K562 (cell line): Measurements from ENCODE around the gene CHST2. TPM values are rescaled to one million over a fixed set of nuclear protein-coding genes. Genes with fewer than 3 reads are reported as not detected.

Experiments
- ATAC-seq: fragments of 200-7000 bp; cut with Tn5 transposase; 3 replicates; pipeline ENCODE4 v1.9.1; 2020; ENCODE audit warnings: moderate library complexity
- BruUV-seq: library from RNA; stranded (reverse); fragments of 400-500 nt; replicated peaks from 2 replicates; lab custom pipeline; 2021; lab: Mats Ljungman, UMichigan
- CTCF ChIA-PET: fragments of 300-600 bp; formaldehyde crosslinking; extraction: SDS; loops from one replicate; lab custom pipeline; 2021; ENCODE audit warnings: low intra/inter-chr PET ratio; lab: Yijun Ruan, JAX
- POLR2A ChIA-PET: fragments of 300-600, 350-650 bp; sonication (Branson Sonifier 250); formaldehyde crosslinking; extraction: SDS; loops from one replicate; lab custom pipeline; 2021; ENCODE audit warnings: antibody characterized with exemption, inconsistent platforms; lab: Yijun Ruan, JAX
- DNase-seq, 4 experiments: peaks; one replicate each; pipeline versions ENCODE4 v3.0.0 to v3.0.0-alpha.2; 2011 to 2018; ENCODE audit warnings: low spot score in 3 of 4, mixed read lengths in 3 of 4; ENCODE audit errors: extremely low read depth in 1 of 4
- FAIRE-seq: peaks from 2 replicates; lab custom pipeline; 2011; peaks lifted over from hg19 to GRCh38; lab: Jason Lieb, UNC
- H2AFZ ChIP-seq: 2 replicates; pipeline ENCODE4 v1.6.0; 2011; ENCODE audit warnings: low read depth, low read length, control low read depth, inconsistent platforms
- H3K27ac ChIP-seq: fragments of 200-600 bp; 3 replicates; pipeline ENCODE4 v1.8.0; 2011; ENCODE audit warnings: low read depth, mild to moderate bottlenecking, control low read depth, inconsistent platforms, low read length, moderate library complexity, mixed read lengths; ENCODE audit errors: extremely low read depth
- H3K27me3 ChIP-seq, 2 experiments: fragments of 300-600 bp in 1 of 2; 2 replicates in 1 of 2; 3 replicates in 1 of 2; pipeline versions ENCODE4 v1.6.0 to v1.8.0; 2011; ENCODE audit warnings: inconsistent platforms in 2 of 2, low read length in 2 of 2, mild to moderate bottlenecking in 1 of 2, mixed read lengths in 1 of 2, moderate library complexity in 1 of 2; ENCODE audit not compliant: control insufficient read depth in 2 of 2, insufficient read depth in 2 of 2
- H3K36me3 ChIP-seq: fragments of 300-600 bp; 3 replicates; pipeline ENCODE4 v1.8.0; 2011; ENCODE audit warnings: mild to moderate bottlenecking, low read length, inconsistent platforms; ENCODE audit not compliant: control insufficient read depth, insufficient read depth
- H3K4me1 ChIP-seq, 2 experiments: fragments of 200-600 bp in 1 of 2; replicated peaks in 1 of 2; 2 replicates in 1 of 2; 3 replicates in 1 of 2; pipeline versions ENCODE4 v1.5.1 to v1.8.0; 2011; ENCODE audit warnings: inconsistent platforms in 2 of 2, low read length in 2 of 2, mild to moderate bottlenecking in 1 of 2, mixed read lengths in 1 of 2, moderate library complexity in 1 of 2; ENCODE audit not compliant: control insufficient read depth in 2 of 2, insufficient read depth in 2 of 2
- H3K4me2 ChIP-seq: 2 replicates; pipeline ENCODE4 v1.6.1; 2011; ENCODE audit warnings: low read length, control low read depth, inconsistent platforms, mixed read lengths; ENCODE audit not compliant: insufficient read depth
- H3K4me3 ChIP-seq: fragments of 200-600 bp; sonication (generic), shearing (Covaris generic); 2 replicates; pipeline ENCODE4 v1.5.1; 2016; ENCODE audit warnings: control low read depth, inconsistent platforms
- H3K79me2 ChIP-seq: fragments of 200-600 bp; 3 replicates; pipeline ENCODE4 v1.8.0; 2011; ENCODE audit warnings: low read length, inconsistent platforms; ENCODE audit not compliant: control insufficient read depth, insufficient read depth
- H3K9ac ChIP-seq, 2 experiments: 2 replicates each; pipeline versions ENCODE4 v1.6.0 to v1.6.1; 2011; ENCODE audit warnings: low read depth in 2 of 2, low read length in 2 of 2, control low read depth in 1 of 2, inconsistent platforms in 1 of 2, mild to moderate bottlenecking in 1 of 2, mixed read lengths in 1 of 2; ENCODE audit not compliant: insufficient read depth in 1 of 2
- H3K9me1 ChIP-seq: one replicate; pipeline ENCODE4 v1.6.0; 2011; ENCODE audit warnings: inconsistent platforms, mild to moderate bottlenecking, low read length, moderate library complexity; ENCODE audit not compliant: control insufficient read depth, insufficient read depth
- H3K9me3 ChIP-seq: replicated peaks from 2 replicates; pipeline ENCODE4 v1.5.1; 2011; ENCODE audit warnings: low read depth, low read length, inconsistent platforms; ENCODE audit not compliant: control insufficient read depth, insufficient read depth
- H4K20me1 ChIP-seq: replicated peaks from 2 replicates; pipeline ENCODE4 v1.6.1; 2011; ENCODE audit warnings: low read length, inconsistent platforms, mixed read lengths; ENCODE audit not compliant: control insufficient read depth, insufficient read depth
- ARID3B ChIP-seq: fragments of 250-450 bp; sonication (Bioruptor Pico); IDR thresholded peaks from 2 replicates; pipeline ENCODE4 v1.4.0; 2020; ENCODE audit warnings: borderline replicate concordance
- C11orf30 ChIP-seq: fragments of 450-650 bp; IDR thresholded peaks from 2 replicates; pipeline ENCODE4 v1.6.1; 2016; ENCODE audit warnings: low read depth, mild to moderate bottlenecking
- COPS2 ChIP-seq: fragments of 450-650 bp; conservative IDR thresholded peaks from 2 replicates; pipeline ENCODE4 v1.6.1; 2016; ENCODE audit warnings: mild to moderate bottlenecking, moderate library complexity
- CREB1 ChIP-seq, 2 experiments: sonication (generic) in 1 of 2; formaldehyde crosslinking in 1 of 2; IDR thresholded peaks; 2 replicates each; pipeline versions ENCODE4 v1.6.1 to v1.8.0; 2012 to 2022; ENCODE audit warnings: inconsistent platforms in 1 of 2, mild to moderate bottlenecking in 1 of 2, missing genetic modification reagents in 1 of 2, moderate library complexity in 1 of 2
- FOXA1 ChIP-seq: fragments of 450-650 bp; IDR thresholded peaks from 2 replicates; pipeline ENCODE4 v1.6.1; 2016; ENCODE audit warnings: mild to moderate bottlenecking, borderline replicate concordance
- GATAD2B ChIP-seq: fragments of 450-650 bp; IDR thresholded peaks from 2 replicates; pipeline ENCODE4 v1.6.1; 2017; ENCODE audit warnings: mild to moderate bottlenecking, borderline replicate concordance
- HMG20B ChIP-seq: fragments of 250-450 bp; sonication (Bioruptor Pico); IDR thresholded peaks from 2 replicates; pipeline ENCODE4 v1.5.0; 2021; ENCODE audit warnings: mild to moderate bottlenecking
- NBN ChIP-seq: fragments of 450-650 bp; IDR thresholded peaks from 2 replicates; pipeline ENCODE4 v1.6.1; 2016; ENCODE audit warnings: low read depth, mild to moderate bottlenecking
- PHF8 ChIP-seq: fragments of 200-600 bp; sonication (generic); IDR thresholded peaks from 2 replicates; pipeline ENCODE4 v1.6.1; 2012; ENCODE audit warnings: mixed run types, mild to moderate bottlenecking, inconsistent platforms, low read length, moderate library complexity, borderline replicate concordance
- RHOXF2B ChIP-seq: fragments of 250-450 bp; sonication (Bioruptor Pico); conservative IDR thresholded peaks from 2 replicates; pipeline ENCODE4 v1.5.1; 2021
- TFAM ChIP-seq: fragments of 250-450 bp; sonication (Bioruptor Pico); conservative IDR thresholded peaks from 2 replicates; pipeline ENCODE4 v1.5.0; 2021; ENCODE audit warnings: mild to moderate bottlenecking, moderate library complexity
- ZBTB11 ChIP-seq, 3 experiments: fragments of 200-800 bp in 1 of 3; fragments of 250-450 bp in 1 of 3; fragments of 450-650 bp in 1 of 3; sonication (Bioruptor Pico) in 1 of 3; sonication (Bioruptor generic) in 1 of 3; formaldehyde crosslinking in 1 of 3; IDR thresholded peaks; 2 replicates each; pipeline versions ENCODE4 v1.6.1 to v1.8.0; 2016 to 2022; ENCODE audit warnings: mild to moderate bottlenecking in 2 of 3, missing genetic modification characterization in 2 of 3, missing compliant biosample characterization in 1 of 3, moderate library complexity in 1 of 3
- ZNF217 ChIP-seq: sonication (generic); formaldehyde crosslinking; IDR thresholded peaks from 2 replicates; pipeline ENCODE4 v1.8.0; 2022; ENCODE audit warnings: mild to moderate bottlenecking, missing genetic modification reagents
- ZNF444 ChIP-seq: fragments of 250-450 bp; sonication (Bioruptor Pico); IDR thresholded peaks from 2 replicates; pipeline ENCODE4 v1.4.0; 2020; ENCODE audit warnings: mild to moderate bottlenecking, moderate library complexity
- WGBS: fragments of 100-300 bp; shearing (Covaris generic); methylation state at CpG from one replicate; pipeline ENCODE4 v1.1.6; 2016; ENCODE audit warnings: low coverage, mixed read lengths; ENCODE audit not compliant: insufficient coverage; ENCODE audit errors: missing lambda C conversion rate; 5-methylcytosine and 5-hydroxymethylcytosine counted together
- in situ Hi-C: fragments of 300-500 bp; cut with MboI; formaldehyde crosslinking; loops from 4 replicates; pipeline ENCODE4 v1.15.0; 2018; ENCODE audit warnings: inconsistent platforms, mixed read lengths
- intact Hi-C: fragments of 100-400 bp; cut with micrococcal nuclease; formaldehyde crosslinking; loops from 2 replicates; pipeline ENCODE4 v1.14.2; 2022
- polyA plus RNA-seq, 8 experiments: library from polyadenylated mRNA; depleted of rRNA in 4 of 8; stranded (reverse) in 5 of 8; unstranded in 3 of 8; fragments of >200 nt; fragmentation: Nextera tagmentation in 2 of 8; fragmentation: Illumina TruSeq in 1 of 8; extraction: Ambion mirVana in 2 of 8; extraction: Trizol in 1 of 8; gene quantifications; 2 replicates each; pipeline versions ENCODE4 v1.2.1 to v1.2.3, GENCODE V29; 2011 to 2014; ENCODE audit warnings: inconsistent platforms in 1 of 8, missing spikeins in 1 of 8
- total RNA-seq, 7 experiments: library from RNA; depleted of rRNA in 6 of 7; stranded (reverse); fragments of >200 nt in 6 of 7; fragmentation: Illumina TruSeq in 2 of 7; extraction: Trizol in 2 of 7; gene quantifications; 2 replicates each; pipeline versions ENCODE4 v1.2.1 to v1.2.3, GENCODE V29; 2011 to 2021; ENCODE audit warnings: low replicate concordance in 1 of 7
- TF ChIP-seq, protein P1 (sequence below): fragments of 250-450 bp; sonication (Bioruptor Pico); IDR thresholded peaks from 2 replicates; pipeline ENCODE4 v1.4.0; 2020
- TF ChIP-seq, protein P2 (sequence below): fragments of 250-450 bp; sonication (Bioruptor Pico); IDR thresholded peaks from 2 replicates; pipeline ENCODE4 v1.8.0; 2022; ENCODE audit warnings: moderate library complexity, mild to moderate bottlenecking, inconsistent platforms

CHST2 gene
- total and polyA plus RNA-seq, 9 of the 15 experiments (the other 6 are each of a cell fraction or from before 2014, with no cell fraction given) = 3.4 to 60.3 (median 13.9) TPM

DNA sequence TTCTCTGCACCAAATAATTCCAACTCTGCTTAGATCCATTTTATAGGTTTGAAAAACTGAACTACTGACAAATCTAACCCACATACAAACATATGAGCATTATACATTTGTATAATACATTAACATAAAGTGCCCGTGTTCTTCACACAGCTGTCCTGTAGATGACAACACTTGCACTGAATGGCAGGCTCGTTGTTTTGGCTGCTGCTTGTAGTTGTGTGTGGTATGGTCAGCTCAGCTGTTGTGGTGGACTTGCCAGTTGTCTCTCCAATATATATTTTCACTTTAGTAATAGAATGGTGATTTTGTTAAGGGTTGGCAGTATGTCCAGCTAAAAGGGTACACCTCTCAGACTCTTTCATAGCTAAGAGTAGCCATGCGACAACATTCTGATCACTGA is 30.5 kb downstream of the CHST2 start:
- H4K20me1 ChIP-seq = no peaks in the 10 kb centered on the region
- in situ Hi-C loops = no loop called here
- TF ChIP-seq NBN (no peak), TFAM (CRISPR knock-in tag) (no peak), ZNF217 (CRISPR knock-in tag) (no peak), GATAD2B (no peak), ZNF444 (CRISPR knock-in tag) (no peak), PHF8 (no peak), CREB1 (IDR thresholded peaks at IDR 0.05) (no peak), CREB1 (CRISPR knock-in tag; IDR thresholded peaks at IDR 0.05) (no peak), COPS2 (no peak), ZBTB11 (CRISPR knock-in tag; IDR thresholded peaks at IDR 0.05) (no peak), FOXA1 (no peak), ARID3B (CRISPR knock-in tag) (no peak), RHOXF2B (CRISPR knock-in tag) (no peak), C11orf30 (no peak), HMG20B (CRISPR knock-in tag) (no peak)
- TF ChIP-seq, protein P1, sequence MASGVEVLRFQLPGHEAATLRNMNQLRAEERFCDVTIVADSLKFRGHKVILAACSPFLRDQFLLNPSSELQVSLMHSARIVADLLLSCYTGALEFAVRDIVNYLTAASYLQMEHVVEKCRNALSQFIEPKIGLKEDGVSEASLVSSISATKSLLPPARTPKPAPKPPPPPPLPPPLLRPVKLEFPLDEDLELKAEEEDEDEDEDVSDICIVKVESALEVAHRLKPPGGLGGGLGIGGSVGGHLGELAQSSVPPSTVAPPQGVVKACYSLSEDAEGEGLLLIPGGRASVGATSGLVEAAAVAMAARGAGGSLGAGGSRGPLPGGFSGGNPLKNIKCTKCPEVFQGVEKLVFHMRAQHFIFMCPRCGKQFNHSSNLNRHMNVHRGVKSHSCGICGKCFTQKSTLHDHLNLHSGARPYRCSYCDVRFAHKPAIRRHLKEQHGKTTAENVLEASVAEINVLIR = no peak
- TF ChIP-seq, protein P2, sequence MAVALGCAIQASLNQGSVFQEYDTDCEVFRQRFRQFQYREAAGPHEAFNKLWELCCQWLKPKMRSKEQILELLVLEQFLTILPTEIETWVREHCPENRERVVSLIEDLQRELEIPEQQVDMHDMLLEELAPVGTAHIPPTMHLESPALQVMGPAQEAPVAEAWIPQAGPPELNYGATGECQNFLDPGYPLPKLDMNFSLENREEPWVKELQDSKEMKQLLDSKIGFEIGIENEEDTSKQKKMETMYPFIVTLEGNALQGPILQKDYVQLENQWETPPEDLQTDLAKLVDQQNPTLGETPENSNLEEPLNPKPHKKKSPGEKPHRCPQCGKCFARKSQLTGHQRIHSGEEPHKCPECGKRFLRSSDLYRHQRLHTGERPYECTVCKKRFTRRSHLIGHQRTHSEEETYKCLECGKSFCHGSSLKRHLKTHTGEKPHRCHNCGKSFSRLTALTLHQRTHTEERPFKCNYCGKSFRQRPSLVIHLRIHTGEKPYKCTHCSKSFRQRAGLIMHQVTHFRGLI (CRISPR knock-in tag) = no peak
- TF ChIP-seq, all 486 proteins: peak for 0
- POLR2A ChIA-PET = interaction anchor here (0.8 to 1.4 kb wide), 2 partner anchors 11 to 25 kb away, joined by 3 to 5 read pairs; no protein-coding TSS in a partner anchor
- ATAC-seq = no peak
- Histone ChIP-seq H3K36me3 (no peaks in the 10 kb centered on the region), H3K9ac (no peak overlapping the region), H3K4me1 (peaks cover 0 to 5% of the 10 kb centered on the region in 2 experiments; a peak in 2 of 5 replicates), H3K27me3 (no peaks in the 10 kb centered on the region), H3K79me2 (no peaks in the 10 kb centered on the region), H3K27ac (no peak overlapping the region), H3K9me3 (no peaks in the 10 kb centered on the region), H3K4me3 (no peak overlapping the region), H3K4me2 (no peak overlapping the region), H3K9me1 (no peaks in the 10 kb centered on the region), H2AFZ (peak overlapping the region; percentile 4; the same call in 1 of the 2 replicates)
- intact Hi-C loops = no loop called here
- DNase-seq = no peak
- WGBS = 54% methylated on average over 3 of the region's 3 CpGs
- BruUV-seq = no TSS peak
- FAIRE-seq = no peak
- CTCF ChIA-PET = no interaction called here
